ENCODE results near the gene UPK3B.
"Not testable (repeated sequence)": the region's sequence is repeated elsewhere in the genome, so short reads cannot be mapped to it uniquely, and the experiment has no call there.

Gene UPK3B

DNA sequence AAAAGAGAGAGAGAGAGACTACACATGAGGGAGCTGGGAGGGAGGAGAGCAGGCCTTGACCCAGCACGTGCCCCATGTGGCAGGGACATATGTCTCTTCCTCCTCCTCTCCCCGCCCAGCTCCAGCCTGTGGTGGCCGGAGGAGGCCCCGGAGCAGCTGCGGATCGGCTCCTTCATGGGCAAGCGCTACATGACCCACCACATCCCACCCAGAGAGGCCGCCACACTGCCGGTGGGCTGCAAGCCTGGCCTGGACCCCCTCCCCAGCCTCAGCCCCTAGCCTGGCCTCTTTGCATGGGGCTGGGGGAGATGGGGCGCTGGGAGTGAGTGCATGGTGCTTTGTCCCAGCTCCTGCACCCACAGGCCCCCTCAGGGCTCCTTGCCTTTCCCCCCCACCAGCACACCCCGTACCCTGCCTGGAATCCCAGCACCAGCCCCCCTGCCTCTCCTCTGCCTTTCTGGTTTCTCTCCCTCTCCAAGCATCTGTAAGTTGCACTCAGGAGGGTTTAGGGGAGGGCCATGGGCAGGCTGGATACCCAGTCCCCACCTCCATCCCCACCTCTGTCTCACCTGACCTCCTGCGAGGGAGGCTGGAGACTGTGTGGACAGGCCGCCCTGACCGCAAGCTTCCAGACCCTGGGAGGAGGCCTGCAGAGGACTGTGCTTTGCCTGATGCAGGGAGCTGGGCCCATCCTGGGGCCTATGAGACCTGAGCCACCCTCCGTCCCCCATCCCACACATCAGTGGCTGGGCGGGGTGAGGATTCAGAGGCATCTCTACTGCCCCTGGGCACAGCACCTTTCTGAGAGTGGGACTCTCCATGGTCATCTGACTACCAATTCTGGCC, 4.8 kb downstream of the UPK3B start:
- no peak for DNase-seq

DNA sequence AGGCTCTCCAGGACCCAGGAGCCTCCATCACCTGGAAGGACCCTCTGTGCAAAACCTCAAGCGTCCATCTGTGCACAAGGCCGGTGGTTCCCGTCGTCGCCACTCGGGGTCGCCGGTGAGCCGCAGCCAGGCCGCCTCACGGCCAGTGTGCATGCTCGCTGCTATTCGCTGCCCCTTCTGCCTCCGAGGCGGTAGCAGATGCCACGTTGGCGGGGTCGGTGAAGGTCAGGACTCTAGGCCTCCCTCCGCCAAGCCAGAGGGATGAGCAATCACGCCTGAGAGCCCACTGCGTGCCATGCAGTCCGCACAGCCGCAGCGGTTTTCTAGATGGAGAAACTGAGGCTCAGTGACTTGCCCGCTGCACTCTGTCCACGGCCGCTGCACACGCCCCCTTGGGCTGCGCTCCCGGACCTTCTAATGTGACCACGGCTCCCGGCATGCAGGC, 5.7 kb downstream of the UPK3B start:
- no peak for DNase-seq

DNA sequence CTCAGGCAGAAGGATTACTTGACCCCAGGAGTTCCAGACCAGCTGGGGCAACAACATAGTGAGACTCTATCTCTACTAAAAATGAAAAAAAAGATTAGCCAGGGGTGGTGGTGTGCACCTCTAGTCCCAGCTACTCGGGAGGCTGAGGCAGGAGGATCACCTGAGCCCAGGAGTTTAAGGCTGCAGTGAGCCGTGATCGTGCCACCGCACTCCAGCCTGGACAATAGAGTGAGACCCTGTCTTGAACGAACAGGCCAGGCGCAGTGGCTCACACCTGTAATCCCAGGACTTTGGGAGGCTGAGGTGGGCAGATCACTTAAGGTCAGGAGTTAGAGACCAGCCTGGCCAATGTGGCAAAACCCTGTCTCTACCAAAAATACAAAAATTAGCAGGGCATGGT, 6.6 kb downstream of the UPK3B start:
- not testable (repeated sequence) for DNase-seq

DNA sequence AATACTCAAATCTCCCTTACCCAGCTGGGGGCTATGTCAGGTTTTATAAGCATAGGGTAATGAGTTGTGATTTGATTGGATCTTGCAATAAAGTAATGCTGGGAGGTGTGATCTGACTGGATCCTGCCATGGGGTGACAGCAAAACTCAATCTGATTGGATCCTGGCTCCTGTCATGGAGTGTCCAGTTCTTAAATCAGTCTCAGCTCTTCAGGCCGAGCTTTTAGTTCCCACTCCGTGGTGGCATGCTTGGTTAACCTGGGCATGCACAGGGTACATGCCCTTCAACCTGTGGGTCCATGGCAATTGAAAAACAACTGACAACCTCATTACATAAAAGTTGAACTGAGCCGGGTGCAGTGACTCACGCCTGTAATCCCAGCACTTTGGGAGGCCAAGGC, 15.8 kb downstream of the UPK3B start:
- not testable (repeated sequence) for DNase-seq

DNA sequence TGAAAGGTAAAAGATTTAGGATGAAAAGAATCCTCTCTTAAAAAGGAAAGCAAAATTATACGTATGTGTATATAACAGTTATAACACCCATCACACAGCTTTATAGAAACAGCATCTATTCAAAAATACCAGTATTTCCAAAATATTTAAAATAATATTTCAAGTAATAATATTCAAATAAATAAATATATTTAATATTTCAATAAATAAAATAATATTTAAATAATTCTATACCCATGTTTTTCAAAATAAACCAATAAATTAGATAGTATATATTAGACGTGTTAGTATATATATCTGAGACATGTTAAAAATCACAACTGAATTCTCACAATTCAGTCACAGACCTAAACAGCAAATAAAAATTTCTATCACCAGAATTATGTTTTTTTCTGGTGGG, 21.3 kb downstream of the UPK3B start:
- DNase-seq: not testable (repeated sequence)

DNA sequence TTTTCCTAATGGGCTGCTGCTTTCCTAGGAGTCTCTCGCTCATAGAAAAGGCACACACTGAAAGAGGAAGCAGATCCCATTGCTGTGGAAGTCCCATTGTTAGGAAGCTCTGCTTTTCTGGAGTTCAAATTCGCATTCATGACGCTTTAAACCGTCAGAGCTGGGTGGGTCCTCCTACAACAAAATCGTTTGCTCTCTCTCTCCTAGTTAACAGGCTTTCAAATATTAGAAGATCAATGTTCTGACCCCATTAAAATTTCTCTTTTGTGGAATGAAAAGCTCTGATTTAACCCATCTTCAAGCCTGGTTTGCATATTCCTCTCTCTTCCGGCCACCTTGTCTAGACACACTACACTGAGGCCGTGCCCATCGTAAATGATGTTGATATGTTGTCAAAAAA, 32.8 kb downstream of the UPK3B start, which contains the start of gene SPDYE16:
Gene SPDYE16, minus strand, starts transcription at position 101 of the 400 bp plus-strand sequence. CDS start 1,838 bp downstream, outside the sequence.
- DNase-seq: not testable (repeated sequence)

DNA sequence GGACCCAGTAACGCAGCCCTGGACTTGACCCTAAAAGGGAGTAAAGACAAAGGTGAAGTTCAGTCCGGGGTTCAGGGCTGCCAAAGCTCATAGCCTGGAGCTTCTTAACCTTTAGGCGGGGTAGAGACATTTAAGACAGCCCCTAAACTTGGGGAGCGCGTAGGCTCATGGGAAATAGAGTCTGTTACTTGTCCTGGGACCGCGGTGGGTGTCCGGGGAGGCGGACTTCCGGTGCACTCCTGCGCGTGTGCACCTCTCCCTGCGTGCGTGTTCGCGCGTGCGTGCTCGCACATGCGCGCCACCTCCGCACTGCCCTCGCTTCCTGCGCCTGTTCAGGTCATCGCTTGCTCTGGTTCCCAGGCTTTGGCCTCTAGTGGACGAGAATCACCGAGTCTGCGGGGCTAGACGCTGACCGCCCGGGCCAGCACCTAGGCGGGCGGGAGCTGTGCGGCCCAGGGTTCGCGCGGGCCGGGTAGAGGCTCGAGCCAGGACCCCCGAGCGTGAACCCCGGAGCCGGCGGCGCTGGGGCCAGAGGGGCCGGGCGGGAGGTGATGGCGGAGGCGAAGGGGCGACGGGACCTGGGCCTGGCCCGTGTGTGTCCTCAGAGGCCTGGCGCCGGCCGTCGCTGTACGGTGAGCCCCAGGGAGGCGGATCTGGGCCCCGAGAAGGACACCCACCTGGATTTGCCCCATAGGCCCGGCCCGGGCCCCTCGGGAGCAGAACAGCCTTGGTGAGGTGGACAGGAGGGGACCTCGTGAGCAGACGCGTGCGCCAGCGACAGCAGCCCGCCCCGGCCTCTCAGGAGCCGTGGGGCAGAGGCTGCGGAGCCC, 38.9 kb downstream of the UPK3B start:
- peak; percentile 74 for DNase-seq

DNA sequence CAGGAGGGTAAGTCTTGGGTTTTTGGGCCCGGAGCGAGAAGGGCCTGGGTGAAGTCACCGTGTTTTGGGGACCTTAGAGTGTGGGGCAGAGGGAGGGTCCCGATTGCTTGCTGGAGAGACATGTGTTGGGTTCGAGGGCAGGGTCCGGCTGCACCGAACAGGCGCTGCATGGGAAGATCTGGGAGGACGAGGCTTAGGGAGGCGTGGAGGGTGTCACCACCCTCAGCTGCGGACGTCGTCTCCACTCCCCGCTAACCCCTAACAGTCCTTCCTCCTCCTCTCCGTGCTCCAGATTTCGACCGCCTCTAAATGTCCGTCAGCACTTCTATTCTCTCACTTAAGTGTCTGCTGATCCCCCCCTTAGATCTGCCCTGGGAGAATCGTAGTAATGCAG, 39.5 kb downstream of the UPK3B start:
- not testable (repeated sequence) for DNase-seq

DNA sequence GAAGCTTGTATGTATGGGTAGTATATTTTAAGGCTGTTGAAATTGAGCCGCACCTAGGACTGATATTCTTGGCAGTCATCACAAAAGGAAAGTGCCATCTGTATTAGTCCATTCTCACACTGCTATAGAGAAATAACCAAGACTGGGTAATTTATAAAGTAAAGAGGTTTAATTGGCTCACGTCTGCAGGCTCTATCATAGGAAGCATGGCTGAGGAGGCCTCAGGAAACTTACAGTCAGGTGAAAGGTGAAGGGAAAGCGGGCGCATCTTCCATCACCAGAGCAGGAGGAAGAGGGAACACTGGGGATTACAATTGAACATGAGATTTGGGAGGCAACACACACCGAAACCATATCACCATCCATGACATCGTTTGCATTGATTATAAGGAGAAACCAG, 41.6 kb downstream of the UPK3B start:
- not testable (repeated sequence) for DNase-seq

DNA sequence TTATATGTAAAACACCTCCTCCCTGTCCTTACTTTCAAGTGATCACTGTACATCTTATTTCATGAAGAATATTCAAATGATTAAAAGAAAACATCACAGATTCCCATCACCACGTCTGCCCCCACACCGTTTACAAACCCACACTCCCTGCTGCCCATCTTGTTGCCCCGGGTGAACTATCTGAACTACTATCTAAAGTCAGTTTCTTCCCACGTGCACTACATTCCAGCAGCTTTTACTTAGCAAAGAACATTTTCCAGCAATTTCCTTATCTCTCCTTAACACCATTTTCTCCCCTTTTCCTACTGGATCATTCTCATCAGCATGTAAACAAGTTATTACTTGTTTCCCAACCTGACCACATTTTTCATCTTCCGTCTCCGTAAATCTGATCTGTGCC, 49.3 kb downstream of the UPK3B start:
- not testable (repeated sequence) for DNase-seq

DNA sequence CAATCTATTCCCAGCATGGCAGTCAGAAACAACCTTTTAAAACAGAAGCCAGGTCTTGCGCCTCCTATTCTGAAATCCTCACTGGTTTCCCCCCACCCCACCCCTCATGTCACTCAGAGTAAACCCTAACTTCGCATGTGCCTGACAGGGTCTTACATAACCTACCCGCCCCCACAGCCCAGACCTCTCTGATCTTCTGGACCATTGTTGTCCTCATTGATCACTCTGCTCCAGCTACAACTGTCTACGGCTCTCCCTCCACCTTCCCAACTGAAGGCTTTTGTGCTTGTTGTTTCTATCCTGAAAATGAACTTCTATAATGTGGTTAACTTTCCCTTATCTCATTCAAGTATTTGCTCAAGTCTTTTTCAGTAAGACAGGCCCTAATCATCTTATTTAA, 49.8 kb downstream of the UPK3B start:
- DNase-seq: not testable (repeated sequence)

DNA sequence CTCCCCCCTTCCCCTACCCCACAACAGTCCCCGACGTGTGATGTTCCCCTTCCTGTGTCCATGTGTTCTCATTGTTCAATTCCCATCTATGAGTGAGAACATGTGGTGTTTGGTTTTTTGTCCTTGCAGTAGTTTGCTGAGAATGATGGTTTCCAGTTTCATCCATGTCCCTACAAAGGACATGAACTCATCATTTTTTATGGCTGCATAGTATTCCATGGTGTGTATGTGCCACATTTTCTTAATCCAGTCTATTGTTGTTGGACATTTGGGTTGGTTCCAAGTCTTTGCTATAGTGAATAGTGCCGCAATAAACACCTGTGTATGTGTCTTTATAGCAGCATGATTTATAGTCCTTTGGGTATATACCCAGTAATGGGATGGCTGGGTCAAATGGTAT, 51.0 kb downstream of the UPK3B start:
- not testable (repeated sequence) for DNase-seq

DNA sequence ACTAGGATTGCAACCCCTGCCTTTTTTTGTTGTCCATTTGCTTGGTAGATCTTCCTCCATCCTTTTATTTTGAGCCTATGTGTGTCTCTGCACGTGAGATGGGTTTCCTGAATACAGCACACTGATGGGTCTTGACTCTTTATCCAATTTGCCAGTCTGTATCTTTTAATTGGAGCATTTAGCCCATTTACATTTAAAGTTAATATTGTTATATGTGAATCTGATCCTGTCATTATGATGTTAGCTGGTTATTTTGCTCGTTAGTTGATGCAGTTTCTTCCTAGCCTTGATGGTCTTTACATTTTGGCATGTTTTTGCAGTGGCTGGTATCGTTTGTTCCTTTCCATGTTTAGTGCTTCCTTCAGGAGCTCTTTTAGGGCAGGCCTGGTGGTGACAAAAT, 54.6 kb downstream of the UPK3B start:
- DNase-seq: not testable (repeated sequence)

Data from T1000 (cell line).